WTC11 (cell line): ENCODE results near the gene CAMK2B.

ENCODE experiments used
- CREM ChIP-seq: sonication (generic); formaldehyde crosslinking; IDR thresholded peaks from 2 replicates; pipeline ENCODE4 v1.8.1; 2022; ENCODE audit warnings: mild to moderate bottlenecking, missing genetic modification reagents, moderate library complexity
- ETV6 ChIP-seq: sonication (generic); formaldehyde crosslinking; IDR thresholded peaks from 2 replicates; pipeline ENCODE4 v1.8.1; 2022; ENCODE audit warnings: mild to moderate bottlenecking, missing genetic modification reagents
- GABPB1 ChIP-seq: sonication (generic); formaldehyde crosslinking; IDR thresholded peaks from 2 replicates; pipeline ENCODE4 v1.8.1; 2023; ENCODE audit warnings: mild to moderate bottlenecking, missing genetic modification reagents
- JUN ChIP-seq: sonication (generic); formaldehyde crosslinking; IDR thresholded peaks from 2 replicates; pipeline ENCODE4 v1.8.0; 2023; ENCODE audit warnings: mild to moderate bottlenecking, missing genetic modification reagents
- TP53 ChIP-seq: sonication (generic); formaldehyde crosslinking; IDR thresholded peaks from 2 replicates; pipeline ENCODE4 v1.8.1; 2023; ENCODE audit warnings: mild to moderate bottlenecking, missing genetic modification reagents
- TF ChIP-seq, protein P1 (sequence below): sonication (generic); formaldehyde crosslinking; IDR thresholded peaks from 2 replicates; pipeline ENCODE4 v1.8.1; 2022; ENCODE audit warnings: low read depth, missing genetic modification reagents, borderline replicate concordance
- TF ChIP-seq, protein P2 (sequence below): fragments of 200-600 bp; IDR thresholded peaks from 2 replicates; pipeline ENCODE4 v1.8.0; 2022; ENCODE audit warnings: antibody characterized with exemption

DNA sequence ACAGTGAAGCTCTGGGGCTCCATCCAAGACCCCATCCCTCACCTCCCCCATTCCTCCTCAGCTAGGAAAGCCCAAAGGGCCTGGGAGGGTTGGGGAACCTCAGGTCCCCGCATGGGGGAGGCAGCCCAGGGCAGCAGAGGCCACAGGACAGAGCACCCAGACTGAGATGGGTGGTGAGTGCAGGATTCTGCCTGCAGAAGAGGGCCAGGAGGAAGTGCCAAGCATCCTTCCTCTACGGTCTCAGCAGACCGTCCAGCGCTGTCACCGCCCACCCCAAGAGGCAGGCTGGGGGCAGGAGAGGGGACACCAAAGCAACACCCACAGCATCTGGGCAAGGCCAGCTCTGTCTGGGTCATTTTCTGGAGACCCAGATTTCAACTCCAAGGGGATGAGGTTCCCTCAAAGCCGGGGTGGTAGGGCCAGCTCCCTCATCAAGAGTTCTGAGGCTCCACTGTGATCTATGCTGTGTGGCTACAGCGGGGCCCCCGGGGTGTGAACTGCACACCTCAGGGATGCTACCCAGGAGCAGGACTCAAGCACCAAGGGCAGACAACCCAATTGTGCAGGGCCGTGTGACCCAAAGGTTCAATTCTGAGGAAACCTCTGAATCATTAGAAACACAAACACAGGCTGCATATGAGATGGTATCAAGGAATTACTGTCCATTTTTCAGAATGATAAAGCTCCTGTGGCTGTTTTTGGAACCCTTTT lies 46.8 kb downstream of the CAMK2B start:
- TF ChIP-seq, protein P1, sequence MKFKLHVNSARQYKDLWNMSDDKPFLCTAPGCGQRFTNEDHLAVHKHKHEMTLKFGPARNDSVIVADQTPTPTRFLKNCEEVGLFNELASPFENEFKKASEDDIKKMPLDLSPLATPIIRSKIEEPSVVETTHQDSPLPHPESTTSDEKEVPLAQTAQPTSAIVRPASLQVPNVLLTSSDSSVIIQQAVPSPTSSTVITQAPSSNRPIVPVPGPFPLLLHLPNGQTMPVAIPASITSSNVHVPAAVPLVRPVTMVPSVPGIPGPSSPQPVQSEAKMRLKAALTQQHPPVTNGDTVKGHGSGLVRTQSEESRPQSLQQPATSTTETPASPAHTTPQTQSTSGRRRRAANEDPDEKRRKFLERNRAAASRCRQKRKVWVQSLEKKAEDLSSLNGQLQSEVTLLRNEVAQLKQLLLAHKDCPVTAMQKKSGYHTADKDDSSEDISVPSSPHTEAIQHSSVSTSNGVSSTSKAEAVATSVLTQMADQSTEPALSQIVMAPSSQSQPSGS (CRISPR knock-in tag), result no peak
- no peak for TF ChIP-seq JUN (CRISPR knock-in tag)
- no peak for TF ChIP-seq TP53 (CRISPR knock-in tag)
- TF ChIP-seq, protein P2, sequence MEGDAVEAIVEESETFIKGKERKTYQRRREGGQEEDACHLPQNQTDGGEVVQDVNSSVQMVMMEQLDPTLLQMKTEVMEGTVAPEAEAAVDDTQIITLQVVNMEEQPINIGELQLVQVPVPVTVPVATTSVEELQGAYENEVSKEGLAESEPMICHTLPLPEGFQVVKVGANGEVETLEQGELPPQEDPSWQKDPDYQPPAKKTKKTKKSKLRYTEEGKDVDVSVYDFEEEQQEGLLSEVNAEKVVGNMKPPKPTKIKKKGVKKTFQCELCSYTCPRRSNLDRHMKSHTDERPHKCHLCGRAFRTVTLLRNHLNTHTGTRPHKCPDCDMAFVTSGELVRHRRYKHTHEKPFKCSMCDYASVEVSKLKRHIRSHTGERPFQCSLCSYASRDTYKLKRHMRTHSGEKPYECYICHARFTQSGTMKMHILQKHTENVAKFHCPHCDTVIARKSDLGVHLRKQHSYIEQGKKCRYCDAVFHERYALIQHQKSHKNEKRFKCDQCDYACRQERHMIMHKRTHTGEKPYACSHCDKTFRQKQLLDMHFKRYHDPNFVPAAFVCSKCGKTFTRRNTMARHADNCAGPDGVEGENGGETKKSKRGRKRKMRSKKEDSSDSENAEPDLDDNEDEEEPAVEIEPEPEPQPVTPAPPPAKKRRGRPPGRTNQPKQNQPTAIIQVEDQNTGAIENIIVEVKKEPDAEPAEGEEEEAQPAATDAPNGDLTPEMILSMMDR, result no peak
- TF ChIP-seq GABPB1 (CRISPR knock-in tag), result no peak
- TF ChIP-seq ETV6 (CRISPR knock-in tag), result no peak
- no peak for TF ChIP-seq CREM (CRISPR knock-in tag)
